Measurements from ENCODE around the gene MAB21L1. TPM values are rescaled to one million over a fixed set of nuclear protein-coding genes. Genes with fewer than 3 reads are reported as not detected.

MAB21L1 gene
- total and polyA plus RNA-seq, 2 of the 8 experiments (the other 6 are each of a cell fraction or from before 2014, with no cell fraction given): not detected

DNA sequence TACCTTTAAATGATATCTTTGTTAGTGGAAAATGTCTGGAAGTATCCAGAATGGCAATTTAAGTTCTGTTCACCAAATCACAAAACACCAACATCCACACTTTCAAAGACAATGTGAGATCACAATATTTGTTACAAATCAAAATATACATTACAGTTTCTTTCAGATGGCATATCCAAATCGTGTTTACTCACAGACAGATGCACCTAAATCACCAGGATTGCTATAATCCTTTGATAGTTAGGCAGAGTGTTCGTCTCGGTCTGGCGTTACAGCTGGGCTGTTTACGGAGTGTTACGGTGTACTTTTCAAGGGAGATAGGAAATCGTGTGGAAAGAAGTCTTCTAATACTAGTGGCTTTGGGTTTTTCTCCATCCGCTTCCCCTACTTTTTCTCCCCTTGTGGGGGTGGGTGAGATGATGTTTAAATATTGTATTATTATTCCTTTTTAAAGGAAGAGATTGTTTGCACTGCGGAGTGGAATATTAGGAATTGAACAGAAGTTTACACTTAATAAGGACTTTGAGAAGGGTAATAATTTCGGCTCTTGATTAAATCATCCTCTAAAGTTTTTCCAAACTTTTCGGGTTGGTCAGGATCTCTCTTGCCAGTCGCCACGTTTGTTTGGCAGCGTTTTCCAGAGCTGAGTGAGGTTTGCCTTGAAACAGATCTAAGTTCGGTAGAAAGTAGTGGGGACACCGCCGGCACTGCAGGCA is 1.8 kb downstream of the MAB21L1 start (continued):
- TF ChIP-seq, protein P1, sequence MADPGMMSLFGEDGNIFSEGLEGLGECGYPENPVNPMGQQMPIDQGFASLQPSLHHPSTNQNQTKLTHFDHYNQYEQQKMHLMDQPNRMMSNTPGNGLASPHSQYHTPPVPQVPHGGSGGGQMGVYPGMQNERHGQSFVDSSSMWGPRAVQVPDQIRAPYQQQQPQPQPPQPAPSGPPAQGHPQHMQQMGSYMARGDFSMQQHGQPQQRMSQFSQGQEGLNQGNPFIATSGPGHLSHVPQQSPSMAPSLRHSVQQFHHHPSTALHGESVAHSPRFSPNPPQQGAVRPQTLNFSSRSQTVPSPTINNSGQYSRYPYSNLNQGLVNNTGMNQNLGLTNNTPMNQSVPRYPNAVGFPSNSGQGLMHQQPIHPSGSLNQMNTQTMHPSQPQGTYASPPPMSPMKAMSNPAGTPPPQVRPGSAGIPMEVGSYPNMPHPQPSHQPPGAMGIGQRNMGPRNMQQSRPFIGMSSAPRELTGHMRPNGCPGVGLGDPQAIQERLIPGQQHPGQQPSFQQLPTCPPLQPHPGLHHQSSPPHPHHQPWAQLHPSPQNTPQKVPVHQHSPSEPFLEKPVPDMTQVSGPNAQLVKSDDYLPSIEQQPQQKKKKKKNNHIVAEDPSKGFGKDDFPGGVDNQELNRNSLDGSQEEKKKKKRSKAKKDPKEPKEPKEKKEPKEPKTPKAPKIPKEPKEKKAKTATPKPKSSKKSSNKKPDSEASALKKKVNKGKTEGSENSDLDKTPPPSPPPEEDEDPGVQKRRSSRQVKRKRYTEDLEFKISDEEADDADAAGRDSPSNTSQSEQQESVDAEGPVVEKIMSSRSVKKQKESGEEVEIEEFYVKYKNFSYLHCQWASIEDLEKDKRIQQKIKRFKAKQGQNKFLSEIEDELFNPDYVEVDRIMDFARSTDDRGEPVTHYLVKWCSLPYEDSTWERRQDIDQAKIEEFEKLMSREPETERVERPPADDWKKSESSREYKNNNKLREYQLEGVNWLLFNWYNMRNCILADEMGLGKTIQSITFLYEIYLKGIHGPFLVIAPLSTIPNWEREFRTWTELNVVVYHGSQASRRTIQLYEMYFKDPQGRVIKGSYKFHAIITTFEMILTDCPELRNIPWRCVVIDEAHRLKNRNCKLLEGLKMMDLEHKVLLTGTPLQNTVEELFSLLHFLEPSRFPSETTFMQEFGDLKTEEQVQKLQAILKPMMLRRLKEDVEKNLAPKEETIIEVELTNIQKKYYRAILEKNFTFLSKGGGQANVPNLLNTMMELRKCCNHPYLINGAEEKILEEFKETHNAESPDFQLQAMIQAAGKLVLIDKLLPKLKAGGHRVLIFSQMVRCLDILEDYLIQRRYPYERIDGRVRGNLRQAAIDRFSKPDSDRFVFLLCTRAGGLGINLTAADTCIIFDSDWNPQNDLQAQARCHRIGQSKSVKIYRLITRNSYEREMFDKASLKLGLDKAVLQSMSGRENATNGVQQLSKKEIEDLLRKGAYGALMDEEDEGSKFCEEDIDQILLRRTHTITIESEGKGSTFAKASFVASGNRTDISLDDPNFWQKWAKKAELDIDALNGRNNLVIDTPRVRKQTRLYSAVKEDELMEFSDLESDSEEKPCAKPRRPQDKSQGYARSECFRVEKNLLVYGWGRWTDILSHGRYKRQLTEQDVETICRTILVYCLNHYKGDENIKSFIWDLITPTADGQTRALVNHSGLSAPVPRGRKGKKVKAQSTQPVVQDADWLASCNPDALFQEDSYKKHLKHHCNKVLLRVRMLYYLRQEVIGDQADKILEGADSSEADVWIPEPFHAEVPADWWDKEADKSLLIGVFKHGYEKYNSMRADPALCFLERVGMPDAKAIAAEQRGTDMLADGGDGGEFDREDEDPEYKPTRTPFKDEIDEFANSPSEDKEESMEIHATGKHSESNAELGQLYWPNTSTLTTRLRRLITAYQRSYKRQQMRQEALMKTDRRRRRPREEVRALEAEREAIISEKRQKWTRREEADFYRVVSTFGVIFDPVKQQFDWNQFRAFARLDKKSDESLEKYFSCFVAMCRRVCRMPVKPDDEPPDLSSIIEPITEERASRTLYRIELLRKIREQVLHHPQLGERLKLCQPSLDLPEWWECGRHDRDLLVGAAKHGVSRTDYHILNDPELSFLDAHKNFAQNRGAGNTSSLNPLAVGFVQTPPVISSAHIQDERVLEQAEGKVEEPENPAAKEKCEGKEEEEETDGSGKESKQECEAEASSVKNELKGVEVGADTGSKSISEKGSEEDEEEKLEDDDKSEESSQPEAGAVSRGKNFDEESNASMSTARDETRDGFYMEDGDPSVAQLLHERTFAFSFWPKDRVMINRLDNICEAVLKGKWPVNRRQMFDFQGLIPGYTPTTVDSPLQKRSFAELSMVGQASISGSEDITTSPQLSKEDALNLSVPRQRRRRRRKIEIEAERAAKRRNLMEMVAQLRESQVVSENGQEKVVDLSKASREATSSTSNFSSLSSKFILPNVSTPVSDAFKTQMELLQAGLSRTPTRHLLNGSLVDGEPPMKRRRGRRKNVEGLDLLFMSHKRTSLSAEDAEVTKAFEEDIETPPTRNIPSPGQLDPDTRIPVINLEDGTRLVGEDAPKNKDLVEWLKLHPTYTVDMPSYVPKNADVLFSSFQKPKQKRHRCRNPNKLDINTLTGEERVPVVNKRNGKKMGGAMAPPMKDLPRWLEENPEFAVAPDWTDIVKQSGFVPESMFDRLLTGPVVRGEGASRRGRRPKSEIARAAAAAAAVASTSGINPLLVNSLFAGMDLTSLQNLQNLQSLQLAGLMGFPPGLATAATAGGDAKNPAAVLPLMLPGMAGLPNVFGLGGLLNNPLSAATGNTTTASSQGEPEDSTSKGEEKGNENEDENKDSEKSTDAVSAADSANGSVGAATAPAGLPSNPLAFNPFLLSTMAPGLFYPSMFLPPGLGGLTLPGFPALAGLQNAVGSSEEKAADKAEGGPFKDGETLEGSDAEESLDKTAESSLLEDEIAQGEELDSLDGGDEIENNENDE (IDR thresholded peaks at IDR 0.05; ENCODE audit: insufficient replicate concordance, low read length): no peak
- no peak for TF ChIP-seq BCL11A (IDR thresholded peaks at IDR 0.05; ENCODE audit: low read depth in 2 of 2, low read length in 2 of 2)
- TF ChIP-seq FOSL1 (IDR thresholded peaks at IDR 0.05; ENCODE audit: insufficient read depth, low read depth, low read length): no peak
- TF ChIP-seq SP2 (IDR thresholded peaks at IDR 0.05; ENCODE audit: low read length): no peak
- TF ChIP-seq PHF8 (conservative IDR thresholded peaks at IDR 0.05; ENCODE audit: low read depth, low read length): no peak
- no peak for TF ChIP-seq JUND (IDR thresholded peaks at IDR 0.05; ENCODE audit: low read length)
- TF ChIP-seq, protein P2, sequence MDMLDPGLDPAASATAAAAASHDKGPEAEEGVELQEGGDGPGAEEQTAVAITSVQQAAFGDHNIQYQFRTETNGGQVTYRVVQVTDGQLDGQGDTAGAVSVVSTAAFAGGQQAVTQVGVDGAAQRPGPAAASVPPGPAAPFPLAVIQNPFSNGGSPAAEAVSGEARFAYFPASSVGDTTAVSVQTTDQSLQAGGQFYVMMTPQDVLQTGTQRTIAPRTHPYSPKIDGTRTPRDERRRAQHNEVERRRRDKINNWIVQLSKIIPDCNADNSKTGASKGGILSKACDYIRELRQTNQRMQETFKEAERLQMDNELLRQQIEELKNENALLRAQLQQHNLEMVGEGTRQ (IDR thresholded peaks at IDR 0.05; ENCODE audit: low read length): no peak
- TF ChIP-seq CHD2 (IDR thresholded peaks at IDR 0.05; ENCODE audit: low read length): no peak
- no peak for TF ChIP-seq CREB1 (IDR thresholded peaks at IDR 0.05)
- TF ChIP-seq SP1 (IDR thresholded peaks at IDR 0.05; ENCODE audit: low read depth, low read length): peak; percentile 14; the same call in 1 of the 2 replicates

All from H1 (cell line).